Astrocyte of the cerebellum (primary cell): ENCODE measurements around the gene ING2.
"Not testable (repeated sequence)": the region's sequence is repeated elsewhere in the genome, so short reads cannot be mapped to it uniquely, and the experiment has no call there.

Experiments used
- DNase-seq: peaks from one replicate; pipeline ENCODE4 v3.0.0-alpha.2; 2011; ENCODE audit warnings: low read depth
- H3K4me3 ChIP-seq: 2 replicates; pipeline ENCODE4 v1.5.1; 2011; ENCODE audit warnings: mild to moderate bottlenecking, low read depth, low read length, moderate library complexity
- in situ Hi-C: cut with HindIII; loops from 2 replicates; pipeline ENCODE4 v1.10.0; 2017; ENCODE audit warnings: low sequenced_read_pairs
- TF ChIP-seq, protein P1 (sequence below): IDR thresholded peaks from 2 replicates; pipeline ENCODE4 v1.5.1; 2012; ENCODE audit warnings: low read length, low read depth, moderate library complexity, mild to moderate bottlenecking; ENCODE audit errors: missing control alignments

Gene ING2

DNA sequence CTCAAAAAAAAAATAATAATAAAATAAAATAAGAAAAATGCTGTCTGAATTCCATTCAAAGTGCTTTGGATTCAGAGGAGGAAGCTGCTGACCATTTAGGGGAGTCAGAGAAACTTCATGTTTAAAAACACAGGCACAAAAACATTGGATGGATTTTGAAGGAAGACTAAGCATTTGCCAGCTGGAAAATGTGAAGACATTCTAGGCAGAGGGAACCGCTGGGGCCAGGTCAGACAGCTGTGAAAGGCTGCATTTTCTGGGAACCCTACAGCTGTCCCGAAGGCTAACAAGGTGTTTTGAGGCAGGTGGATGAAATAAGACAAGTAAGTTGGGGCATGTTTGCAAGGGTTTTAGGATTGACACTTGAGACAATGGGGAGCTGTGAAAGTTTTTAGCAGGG lies 38.6 kb downstream of the ING2 start:
- TF ChIP-seq, protein P1, sequence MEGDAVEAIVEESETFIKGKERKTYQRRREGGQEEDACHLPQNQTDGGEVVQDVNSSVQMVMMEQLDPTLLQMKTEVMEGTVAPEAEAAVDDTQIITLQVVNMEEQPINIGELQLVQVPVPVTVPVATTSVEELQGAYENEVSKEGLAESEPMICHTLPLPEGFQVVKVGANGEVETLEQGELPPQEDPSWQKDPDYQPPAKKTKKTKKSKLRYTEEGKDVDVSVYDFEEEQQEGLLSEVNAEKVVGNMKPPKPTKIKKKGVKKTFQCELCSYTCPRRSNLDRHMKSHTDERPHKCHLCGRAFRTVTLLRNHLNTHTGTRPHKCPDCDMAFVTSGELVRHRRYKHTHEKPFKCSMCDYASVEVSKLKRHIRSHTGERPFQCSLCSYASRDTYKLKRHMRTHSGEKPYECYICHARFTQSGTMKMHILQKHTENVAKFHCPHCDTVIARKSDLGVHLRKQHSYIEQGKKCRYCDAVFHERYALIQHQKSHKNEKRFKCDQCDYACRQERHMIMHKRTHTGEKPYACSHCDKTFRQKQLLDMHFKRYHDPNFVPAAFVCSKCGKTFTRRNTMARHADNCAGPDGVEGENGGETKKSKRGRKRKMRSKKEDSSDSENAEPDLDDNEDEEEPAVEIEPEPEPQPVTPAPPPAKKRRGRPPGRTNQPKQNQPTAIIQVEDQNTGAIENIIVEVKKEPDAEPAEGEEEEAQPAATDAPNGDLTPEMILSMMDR = no peak
- no peak for DNase-seq
- no peak overlapping the region for H3K4me3 ChIP-seq
- in situ Hi-C loops = no loop called here

DNA sequence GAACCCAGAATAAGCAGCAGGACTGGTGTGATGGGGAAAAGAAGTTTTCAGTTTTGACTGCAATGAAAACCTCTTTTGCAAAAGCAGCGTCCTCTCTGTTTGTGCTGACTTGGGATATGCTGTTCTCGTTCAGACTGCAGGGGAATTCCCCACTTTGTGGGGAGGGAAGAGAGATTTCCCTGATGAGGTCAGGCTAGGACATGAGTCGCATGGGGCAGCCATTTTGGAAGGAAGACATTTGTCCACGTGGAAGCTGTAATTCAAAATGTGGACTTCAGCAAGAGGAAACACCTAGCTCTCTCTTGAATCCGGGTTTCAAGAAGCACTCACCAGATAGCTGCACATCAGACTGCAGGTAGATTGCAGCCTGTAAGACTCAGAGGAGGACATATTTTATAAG lies 39.3 kb downstream of the ING2 start:
- H3K4me3 ChIP-seq = no peak overlapping the region
- DNase-seq = no peak
- TF ChIP-seq, protein P1 = no peak
- in situ Hi-C loops = no loop called here

DNA sequence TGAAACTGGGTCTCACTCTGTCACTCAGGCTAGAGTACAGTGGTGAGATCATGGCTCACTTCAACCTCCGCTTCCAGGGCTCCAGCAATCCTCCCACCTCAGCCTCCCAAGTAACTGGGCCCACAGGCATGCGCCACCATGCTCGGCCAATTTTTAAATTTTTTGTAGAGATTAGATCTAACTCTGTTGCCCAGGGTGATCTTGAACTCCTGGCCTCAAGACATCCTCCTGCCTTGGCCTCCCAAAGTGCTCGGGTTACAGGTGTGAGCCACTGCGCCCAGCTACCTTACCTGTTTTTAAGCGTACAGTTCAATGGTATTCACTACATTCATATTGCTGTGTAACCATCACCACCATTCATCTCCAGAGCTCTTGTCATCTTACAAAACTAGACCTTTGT lies 41.5 kb downstream of the ING2 start:
- no peak for DNase-seq
- in situ Hi-C loops = no loop called here
- H3K4me3 ChIP-seq = no peak overlapping the region
- TF ChIP-seq, protein P1 = no peak

DNA sequence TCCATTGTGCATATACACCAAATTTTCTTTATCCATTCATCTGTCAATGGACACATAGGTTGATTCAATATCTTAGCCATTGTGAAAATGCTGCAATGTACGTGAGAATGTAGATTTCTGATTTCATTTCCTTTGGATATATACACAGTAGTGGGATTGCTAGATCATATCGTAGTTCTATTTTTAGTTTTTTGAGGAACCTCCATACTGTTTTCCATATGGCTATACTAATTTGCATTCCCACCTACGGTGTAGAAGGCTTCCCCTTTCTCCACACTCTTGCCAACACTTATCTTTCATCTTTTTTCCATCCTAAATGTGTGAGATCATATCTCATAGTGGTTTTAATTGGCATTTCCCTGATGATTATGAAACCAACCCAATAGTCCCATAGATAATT lies 43.4 kb downstream of the ING2 start:
- no peak overlapping the region for H3K4me3 ChIP-seq
- TF ChIP-seq, protein P1 = no peak
- no peak for DNase-seq
- in situ Hi-C loops = no loop called here

DNA sequence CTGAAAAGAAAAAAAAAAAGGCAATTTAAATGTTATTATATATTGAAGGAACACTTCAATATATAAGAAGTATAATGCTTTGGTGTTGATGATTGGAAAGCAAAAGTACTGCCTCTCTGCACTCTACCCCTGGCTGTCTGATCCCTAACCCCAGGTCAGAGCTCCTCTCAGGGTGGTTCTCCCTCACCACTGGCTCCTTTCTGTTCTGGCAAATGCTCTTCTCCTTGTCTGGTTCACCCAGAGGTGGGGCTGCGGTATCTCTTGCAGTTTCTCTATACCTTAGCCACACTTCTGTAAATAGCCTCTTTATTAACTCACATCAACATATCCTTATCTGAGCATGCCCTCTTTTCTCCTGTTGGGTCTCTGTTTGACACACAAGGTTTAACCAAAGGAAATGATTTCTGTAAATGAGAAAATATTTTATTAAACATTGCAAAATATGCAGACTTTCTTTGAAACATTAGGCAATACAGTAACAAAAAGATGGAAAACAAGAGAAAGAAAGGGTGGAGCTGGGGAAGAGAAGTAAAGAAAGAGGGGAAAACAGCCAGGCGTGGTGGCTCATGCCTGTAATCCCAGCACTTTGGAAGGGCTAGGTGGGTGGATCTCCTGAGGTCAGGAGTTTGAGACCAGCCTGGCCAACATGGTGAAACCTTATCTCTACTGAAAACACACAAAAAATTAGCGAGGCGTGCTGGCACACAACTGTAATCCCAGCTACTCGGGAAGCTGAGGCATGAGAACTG lies 45.7 kb downstream of the ING2 start:
- no peak for DNase-seq
- in situ Hi-C loops = no loop called here
- TF ChIP-seq, protein P1 = no peak
- H3K4me3 ChIP-seq = no peak overlapping the region

DNA sequence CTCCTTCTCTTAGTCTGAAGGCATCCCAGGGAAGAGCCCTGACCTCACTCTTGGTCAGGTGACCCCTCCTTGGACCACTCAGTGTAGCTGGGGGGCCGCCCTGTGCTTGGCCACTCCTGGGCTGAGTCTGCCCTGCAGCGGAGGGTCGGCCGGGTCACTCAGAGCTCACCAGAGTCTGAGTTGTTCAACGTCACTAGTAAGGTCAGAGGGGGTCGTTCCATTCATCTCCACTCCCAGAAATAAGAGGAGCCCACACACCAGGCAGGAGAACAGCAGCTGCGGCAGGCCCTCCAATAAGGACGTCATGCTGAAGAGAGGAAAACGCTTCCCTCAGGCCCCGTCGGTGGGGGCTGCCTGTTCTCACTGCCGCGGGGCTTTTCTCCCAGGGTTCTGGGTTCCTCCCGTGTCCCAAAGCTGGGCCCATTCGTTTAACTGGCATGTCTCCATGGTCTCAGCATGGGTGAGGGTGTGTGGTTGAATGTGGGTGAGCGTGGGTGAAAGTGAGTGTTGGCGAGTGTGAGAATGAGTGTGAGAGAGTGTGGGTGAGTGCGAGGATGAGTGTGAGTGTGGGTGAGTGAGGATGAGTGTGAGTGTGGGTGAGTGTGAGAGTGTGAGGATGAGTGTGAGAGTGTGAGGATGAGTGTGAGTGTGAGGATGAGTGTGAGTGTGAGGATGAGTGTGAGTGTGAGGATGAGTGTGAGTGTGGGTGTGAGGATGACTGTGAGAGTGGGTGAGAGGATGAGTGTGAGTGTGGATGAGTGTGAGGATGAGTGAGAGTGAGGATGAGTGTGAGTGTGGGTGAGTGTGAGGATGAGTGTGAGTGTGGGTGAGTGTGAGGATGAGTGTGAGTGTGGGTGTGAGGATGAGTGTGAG lies 47.7 kb downstream of the ING2 start:
- in situ Hi-C loops = no loop called here
- TF ChIP-seq, protein P1 = no peak
- H3K4me3 ChIP-seq = no peak overlapping the region
- DNase-seq = no peak

DNA sequence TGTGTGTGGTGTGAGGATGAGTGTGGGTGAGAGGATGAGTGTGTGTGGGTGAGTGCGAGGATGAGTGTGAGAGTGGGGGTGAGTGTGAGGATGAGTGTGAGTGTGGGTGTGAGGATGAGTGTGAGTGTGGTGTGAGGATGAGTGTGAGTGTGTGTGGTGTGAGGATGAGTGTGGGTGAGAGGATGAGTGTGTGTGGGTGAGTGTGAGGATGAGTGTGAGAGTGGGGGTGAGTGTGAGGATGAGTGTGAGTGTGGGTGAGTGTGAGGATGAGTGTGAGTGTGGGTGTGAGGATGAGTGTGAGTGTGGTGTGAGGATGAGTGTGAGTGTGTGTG lies 48.3 kb downstream of the ING2 start:
- H3K4me3 ChIP-seq, in situ Hi-C loops, DNase-seq: not testable (repeated sequence)
